ENCODE results near the gene PRKCD. TPM values are rescaled to one million over a fixed set of nuclear protein-coding genes. Genes with fewer than 3 reads are reported as not detected.

The PRKCD gene
- total RNA-seq, 1 donor from 2014 or later = 15.3 TPM

DNA sequence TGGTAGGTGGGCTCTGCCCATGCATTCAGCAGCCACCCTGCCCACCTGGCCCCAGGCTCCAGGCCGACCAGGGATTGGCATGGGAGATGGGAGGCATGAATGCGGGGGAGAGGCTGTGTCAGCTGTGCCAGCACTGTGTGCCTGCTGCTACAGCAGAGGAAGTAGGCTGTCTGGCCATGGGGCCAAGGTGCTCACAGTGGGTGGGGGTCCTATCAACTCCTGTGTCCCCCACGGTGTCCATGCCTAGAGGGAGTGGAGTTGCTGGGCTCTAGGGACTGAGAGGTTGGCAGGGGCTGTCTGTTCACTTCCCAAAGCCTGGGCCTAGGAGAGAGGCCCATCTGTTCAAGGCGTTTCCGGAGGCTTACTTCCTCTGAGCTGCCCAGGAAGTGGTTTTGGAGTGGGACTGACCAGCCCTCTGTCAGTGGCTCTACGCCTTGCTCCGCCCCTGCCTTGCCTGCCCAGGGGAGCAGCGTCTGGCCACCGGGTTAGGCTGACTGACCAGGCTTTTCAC lies 5.8 kb downstream of the PRKCD start:
- DNase-seq (peak; percentile 87), ATAC-seq (ENCODE audit: poor library complexity) (peak; percentile 70)
- intact Hi-C loops (cut with DNase I) = no loop called here

- intact Hi-C loops (cut with DNase I) = no loop called here
- no peak for ATAC-seq (ENCODE audit: poor library complexity)
Measured at GRCh38 chr3:53167418-53168174, 6.6 kb downstream of the PRKCD start.

GRCh38 chr3:53168175-53168923 lies 7.3 kb downstream of the PRKCD start:
- DNase-seq = peak; percentile 66

More at GRCh38 chr3:53167418-53168174, 6.6 kb downstream of the PRKCD start:
- DNase-seq = no peak

GRCh38 chr3:53169045-53169831 lies 8.2 kb downstream of the PRKCD start:
- intact Hi-C loops (cut with DNase I) = no loop called here
- DNase-seq (no peak), ATAC-seq (ENCODE audit: poor library complexity) (no peak)

More at GRCh38 chr3:53168175-53168923, 7.3 kb downstream of the PRKCD start:
- intact Hi-C loops (cut with DNase I) = no loop called here
- ATAC-seq (ENCODE audit: poor library complexity) = peak; percentile 30

- intact Hi-C loops (cut with DNase I) = no loop called here
- ATAC-seq (ENCODE audit: poor library complexity) = peak; percentile 13
- DNase-seq = no peak
Measured at GRCh38 chr3:53169832-53170324, 8.9 kb downstream of the PRKCD start.

DNA sequence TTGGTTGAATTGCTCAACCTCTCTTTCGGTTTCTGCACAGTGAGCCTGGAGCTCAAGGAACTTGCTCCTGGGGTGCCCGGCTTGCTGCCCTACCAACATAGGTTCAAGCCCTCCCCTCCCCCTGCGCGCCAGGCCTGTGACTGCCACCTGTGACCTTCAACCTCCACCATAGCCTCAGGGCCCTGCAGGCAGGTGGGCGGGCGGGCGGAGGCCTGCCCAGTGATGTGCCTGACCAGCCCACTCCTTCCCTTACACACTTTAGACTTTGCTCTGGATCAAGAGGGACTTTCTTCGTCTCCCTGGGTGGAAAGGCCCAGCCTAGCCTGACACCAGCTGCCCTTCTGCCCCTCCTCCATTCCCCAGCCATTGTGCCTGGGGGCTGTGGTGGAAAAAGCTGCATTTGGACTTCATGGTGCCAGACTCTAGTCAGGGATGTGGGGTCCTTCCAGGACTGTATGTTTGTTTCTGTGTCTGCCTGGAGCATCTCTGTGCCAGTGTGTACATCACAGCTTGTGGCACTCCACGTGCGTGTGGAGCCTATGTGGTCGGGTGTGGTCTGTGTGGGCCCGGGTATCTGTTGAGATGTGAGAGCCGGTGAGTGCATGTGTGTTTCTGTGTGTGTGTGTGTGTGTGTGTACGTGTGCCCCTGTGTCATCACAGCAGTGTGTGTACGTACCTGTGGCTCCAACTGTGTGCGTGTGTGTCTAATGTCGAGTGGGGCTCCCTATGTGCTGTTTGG lies 9.5 kb downstream of the PRKCD start:
- peak; percentile 69 for DNase-seq
- ATAC-seq (ENCODE audit: poor library complexity) = no peak
- intact Hi-C loops (cut with DNase I) = no loop called here

GRCh38 chr3:53171064-53171418 lies 10.0 kb downstream of the PRKCD start:
- intact Hi-C loops (cut with DNase I) = no loop called here
- no peak for ATAC-seq (ENCODE audit: poor library complexity)
- DNase-seq = no peak

DNA sequence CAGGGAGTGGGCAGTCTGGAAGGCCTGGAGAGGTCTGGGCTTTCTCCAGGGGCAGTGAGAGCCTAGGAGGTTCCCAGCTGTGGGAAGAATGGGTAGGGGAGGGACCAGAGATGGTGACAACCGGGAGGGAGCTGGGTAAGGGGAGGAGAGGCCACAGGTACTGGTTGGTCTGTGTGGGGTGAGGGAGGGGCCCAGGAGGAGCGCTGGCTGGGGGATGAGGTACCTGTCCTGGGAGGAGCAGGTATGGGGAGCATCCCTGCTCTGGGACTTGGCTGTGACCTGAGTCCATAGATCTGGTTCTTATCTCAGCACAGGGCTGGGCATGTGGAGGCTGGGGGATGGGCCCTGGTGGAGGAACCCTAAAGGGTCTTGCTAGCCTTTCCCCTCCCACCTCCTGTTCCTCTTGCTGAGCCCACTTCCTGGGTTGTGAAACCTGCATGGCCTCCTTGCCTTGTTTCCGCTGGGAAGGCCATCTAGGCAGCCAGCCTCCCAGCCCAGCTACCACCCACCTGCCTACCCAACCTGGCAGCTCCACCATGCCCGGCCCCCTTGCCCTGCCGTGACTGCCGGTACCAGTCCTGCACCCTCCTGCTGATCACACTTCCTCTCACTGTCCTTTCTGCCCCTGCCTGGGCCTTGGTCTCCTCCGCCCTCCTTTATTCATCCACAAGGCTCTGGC lies 11.0 kb downstream of the PRKCD start:
- DNase-seq = no peak
- no peak for ATAC-seq (ENCODE audit: poor library complexity)
- intact Hi-C loops (cut with DNase I) = no loop called here

GRCh38 chr3:53173107-53173506 lies 12.1 kb downstream of the PRKCD start:
- intact Hi-C loops (cut with DNase I) = no loop called here
- DNase-seq (no peak), ATAC-seq (ENCODE audit: poor library complexity) (peak; percentile 41)

DNA sequence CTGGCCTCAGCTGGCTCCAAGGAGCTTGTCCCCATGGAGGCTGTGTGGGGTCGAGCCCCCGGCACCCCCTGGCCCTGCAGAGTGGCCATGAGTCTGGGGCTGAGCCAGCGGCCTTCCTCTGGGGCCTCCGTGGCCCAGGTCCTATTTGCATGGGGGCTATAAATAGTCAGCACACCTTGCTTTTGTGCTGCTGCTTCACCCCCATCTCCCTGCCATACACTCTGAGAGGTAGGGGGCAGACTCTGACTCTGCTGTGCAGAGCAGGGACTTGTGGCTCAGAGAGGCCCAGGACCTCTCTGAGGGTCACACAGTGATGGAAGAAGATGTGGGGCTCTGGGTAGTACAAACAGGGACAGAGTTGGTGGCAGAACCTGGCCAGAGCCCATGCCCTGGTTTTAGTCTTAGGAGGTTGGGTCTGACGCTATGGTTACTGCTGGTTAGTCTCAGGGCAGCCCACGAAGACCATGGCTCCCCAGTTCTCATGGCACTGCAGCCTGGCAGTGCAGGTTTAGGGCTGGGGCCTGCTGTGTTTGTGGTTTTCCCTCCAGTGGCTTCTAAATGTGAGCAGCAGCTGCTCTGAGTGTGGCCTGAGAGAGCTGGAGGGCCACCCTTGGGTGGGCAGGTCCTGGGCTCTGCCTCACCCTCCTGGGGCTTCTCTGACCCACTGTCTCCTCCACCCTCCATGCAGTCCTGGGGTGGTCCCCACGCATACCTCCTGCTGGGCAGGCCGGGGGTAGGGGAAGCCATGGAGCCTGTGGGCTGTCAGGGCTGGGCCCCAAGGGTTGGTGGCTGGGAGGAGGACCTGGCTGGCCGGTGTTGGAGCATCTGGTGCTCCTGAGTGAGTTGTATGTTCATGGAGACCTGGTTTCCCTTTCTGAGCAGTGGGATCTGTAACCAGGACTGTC lies 13.6 kb downstream of the PRKCD start:
- no peak for ATAC-seq (ENCODE audit: poor library complexity)
- no peak for DNase-seq
- intact Hi-C loops (cut with DNase I) = no loop called here

GRCh38 chr3:53175613-53176540 lies 14.9 kb downstream of the PRKCD start:
- intact Hi-C loops (cut with DNase I) = no loop called here

GRCh38 chr3:53178246-53178645 lies 17.2 kb downstream of the PRKCD start:
- ATAC-seq (ENCODE audit: poor library complexity) (no peak), DNase-seq (no peak)
- intact Hi-C loops (cut with DNase I) = no loop called here

More at GRCh38 chr3:53175613-53176540, 14.9 kb downstream of the PRKCD start:
- no peak for DNase-seq
- no peak for ATAC-seq (ENCODE audit: poor library complexity)

DNA sequence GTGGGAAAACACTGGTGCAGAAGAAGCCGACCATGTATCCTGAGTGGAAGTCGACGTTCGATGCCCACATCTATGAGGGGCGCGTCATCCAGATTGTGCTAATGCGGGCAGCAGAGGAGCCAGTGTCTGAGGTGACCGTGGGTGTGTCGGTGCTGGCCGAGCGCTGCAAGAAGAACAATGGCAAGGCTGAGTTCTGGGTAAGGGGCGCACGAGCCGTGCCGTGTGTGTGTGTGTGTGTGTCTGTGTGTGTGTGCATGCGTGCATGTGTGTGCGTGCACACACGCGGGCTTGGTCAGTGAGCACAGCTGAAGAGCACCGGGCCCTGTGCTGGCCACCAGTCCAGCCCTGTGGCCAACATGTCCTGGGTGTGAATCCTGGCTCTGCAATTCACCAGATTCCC lies 18.6 kb downstream of the PRKCD start:
- DNase-seq (no peak), ATAC-seq (ENCODE audit: poor library complexity) (no peak)
- intact Hi-C loops (cut with DNase I) = no loop called here

- intact Hi-C loops (cut with DNase I) = no loop called here
- DNase-seq (no peak), ATAC-seq (ENCODE audit: poor library complexity) (peak; percentile 70)
Measured at GRCh38 chr3:53180305-53181023, 19.5 kb downstream of the PRKCD start.

DNA sequence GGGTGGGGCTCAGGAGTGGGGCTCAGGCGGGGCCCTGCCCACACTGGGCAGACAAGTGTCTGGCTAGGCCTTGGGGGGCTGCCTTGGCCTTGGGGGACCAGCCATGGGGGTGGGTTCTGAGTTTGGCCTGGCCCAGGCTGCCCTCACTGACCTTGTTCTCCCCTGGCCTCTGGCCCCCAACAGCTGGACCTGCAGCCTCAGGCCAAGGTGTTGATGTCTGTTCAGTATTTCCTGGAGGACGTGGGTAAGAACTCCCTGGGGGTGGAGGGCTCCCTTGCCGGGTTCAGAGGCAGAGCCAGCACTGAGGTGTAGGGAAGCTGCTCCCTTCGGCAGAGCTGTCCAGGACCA lies 20.0 kb downstream of the PRKCD start:
- ATAC-seq (ENCODE audit: poor library complexity) (no peak), DNase-seq (no peak)
- intact Hi-C loops (cut with DNase I) = no loop called here

All from Right ventricle myocardium superior (tissue), 1 donor.